Skeletal muscle tissue (tissue), 4 donors: ENCODE results near the gene CCDC91. TPM values are rescaled to one million over a fixed set of nuclear protein-coding genes. Genes with fewer than 3 reads are reported as not detected.
"Not testable (repeated sequence)": the region's sequence is repeated elsewhere in the genome, so short reads cannot be mapped to it uniquely, and the experiment has no call there.

Experiments
- H3K27ac ChIP-seq: one replicate; pipeline ENCODE4 v1.7.0; 2013; ENCODE audit warnings: mild to moderate bottlenecking, low read depth, low read length, inconsistent platforms
- H3K27me3 ChIP-seq, 3 donors: one replicate each; pipeline ENCODE4 v1.7.0; 2013; ENCODE audit warnings: low read length in 3 of 3; ENCODE audit not compliant: control insufficient read depth in 3 of 3, insufficient read depth in 3 of 3
- H3K36me3 ChIP-seq, 3 donors: one replicate each; pipeline ENCODE4 v1.7.0; 2013; ENCODE audit warnings: low read length in 3 of 3; ENCODE audit not compliant: control insufficient read depth in 3 of 3, insufficient read depth in 3 of 3
- H3K4me1 ChIP-seq, 3 donors: one replicate each; pipeline ENCODE4 v1.7.0; 2013; ENCODE audit warnings: low read length in 3 of 3, mild to moderate bottlenecking in 3 of 3; ENCODE audit not compliant: control insufficient read depth in 3 of 3, insufficient read depth in 3 of 3
- H3K4me3 ChIP-seq, 3 donors: one replicate each; pipeline ENCODE4 v1.7.0; 2013; ENCODE audit warnings: low read length in 3 of 3
- H3K9ac ChIP-seq, 3 donors: one replicate each; pipeline ENCODE4 v1.7.0; 2013; ENCODE audit warnings: low read length in 3 of 3, mild to moderate bottlenecking in 3 of 3, moderate library complexity in 2 of 3, low read depth in 1 of 3
- H3K9me3 ChIP-seq, 3 donors: one replicate each; pipeline ENCODE4 v1.7.0; 2013; ENCODE audit warnings: low read length in 3 of 3; ENCODE audit not compliant: control insufficient read depth in 3 of 3
- total RNA-seq: library from RNA; depleted of rRNA; stranded (reverse); fragments of >200 nt; gene quantifications from one replicate; pipeline ENCODE4 v1.2.3, GENCODE V29; 2014
- donor health status: Osteomylitis.

Gene CCDC91
- total RNA-seq, 1 donor from 2014 or later = 32.9 TPM

DNA sequence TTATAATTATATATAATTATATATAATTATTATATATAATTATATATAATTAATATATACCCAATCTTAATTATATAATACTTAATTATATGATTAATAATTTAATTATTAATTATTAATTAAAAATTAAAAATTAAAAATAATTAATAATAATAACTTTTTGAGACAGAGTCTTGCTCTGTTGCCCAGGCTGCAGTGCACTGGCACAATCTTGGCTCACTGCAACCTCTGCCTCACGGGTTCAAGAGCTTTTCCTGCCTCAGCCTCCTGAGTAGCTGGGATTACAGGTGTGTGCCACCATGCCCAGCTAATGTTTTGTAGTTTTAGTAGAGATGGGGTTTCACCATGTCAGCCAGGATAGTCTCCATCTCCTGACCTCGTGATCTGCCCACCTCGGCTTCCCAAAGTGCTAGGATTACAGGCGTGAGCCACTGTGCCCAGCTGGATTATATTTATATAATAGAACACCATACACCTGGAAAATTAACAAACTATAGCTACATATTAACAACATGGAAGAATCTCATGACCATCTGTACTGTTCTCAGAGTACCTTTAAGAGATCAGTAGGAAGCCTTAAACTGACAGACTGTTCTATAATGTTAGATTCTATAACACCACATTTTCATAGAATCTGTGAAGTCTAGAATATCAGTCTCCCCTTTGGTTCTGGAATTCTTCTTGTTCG lies 77.8 kb downstream of the CCDC91 start:
- H3K36me3 ChIP-seq, H3K4me3 ChIP-seq, H3K9me3 ChIP-seq, H3K27ac ChIP-seq, H3K27me3 ChIP-seq, H3K4me1 ChIP-seq, H3K9ac ChIP-seq: not testable (repeated sequence)

DNA sequence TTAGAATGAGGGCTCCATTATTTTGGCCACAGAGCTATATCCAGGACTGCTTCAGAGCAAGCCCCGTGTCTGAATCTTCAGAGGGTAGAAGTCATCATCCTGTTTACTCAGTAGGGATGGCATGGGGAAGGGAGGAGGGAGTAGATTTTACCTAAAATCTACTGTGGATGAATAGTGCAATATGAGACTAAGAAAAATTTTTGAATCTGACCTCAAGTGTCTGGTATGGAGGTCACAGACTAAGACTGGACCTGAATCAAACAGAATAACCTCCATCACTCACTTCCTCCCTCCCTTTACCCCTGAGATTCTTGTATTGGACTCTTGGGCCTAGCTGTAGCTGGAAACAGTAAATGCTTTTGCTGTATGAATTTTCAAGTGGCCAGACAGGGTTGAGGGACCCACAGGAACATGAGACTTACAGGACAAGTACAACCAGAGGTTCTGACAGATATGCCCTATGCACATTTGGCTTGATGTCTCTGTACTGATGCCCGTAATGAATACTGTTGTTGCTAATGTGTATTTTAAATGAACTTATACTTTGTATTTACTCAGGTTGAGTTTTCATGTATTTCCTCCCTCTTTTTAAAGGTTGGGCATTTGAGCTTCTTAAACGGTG lies 78.5 kb downstream of the CCDC91 start:
- Histone ChIP-seq H3K4me3 (no peak overlapping the region), H3K27me3 (no peaks in the 10 kb centered on the region), H3K27ac (no peak overlapping the region), H3K9ac (no peak overlapping the region), H3K4me1 (no peaks in the 10 kb centered on the region), H3K36me3 (no peaks in the 10 kb centered on the region), H3K9me3 (peaks cover 0 to 5% (median 3%) of the 10 kb centered on the region in 3 donors)

DNA sequence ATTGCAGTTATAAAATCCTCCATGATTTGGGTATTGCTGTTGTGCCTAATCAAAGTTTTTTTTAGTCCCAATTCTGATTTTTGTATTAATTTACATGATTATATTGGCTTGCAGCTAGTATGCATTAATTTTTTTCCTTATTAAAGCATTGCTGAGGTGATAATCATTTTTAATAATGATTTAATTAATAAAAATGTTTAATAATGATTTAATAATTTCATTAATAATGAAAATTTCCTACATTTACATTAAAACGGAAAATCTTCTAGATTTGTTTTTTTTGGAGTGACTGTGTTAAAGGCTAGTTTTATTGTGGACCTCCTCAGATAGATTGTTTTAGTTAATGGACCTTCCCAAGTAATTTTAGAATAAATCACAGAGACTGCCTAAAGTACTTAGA lies 79.6 kb downstream of the CCDC91 start:
- Histone ChIP-seq H3K36me3 (no peaks in the 10 kb centered on the region), H3K4me3 (no peak overlapping the region), H3K9ac (no peak overlapping the region), H3K9me3 (peaks cover 0 to 5% (median 3%) of the 10 kb centered on the region in 3 donors), H3K4me1 (no peaks in the 10 kb centered on the region), H3K27ac (no peak overlapping the region), H3K27me3 (no peaks in the 10 kb centered on the region)

DNA sequence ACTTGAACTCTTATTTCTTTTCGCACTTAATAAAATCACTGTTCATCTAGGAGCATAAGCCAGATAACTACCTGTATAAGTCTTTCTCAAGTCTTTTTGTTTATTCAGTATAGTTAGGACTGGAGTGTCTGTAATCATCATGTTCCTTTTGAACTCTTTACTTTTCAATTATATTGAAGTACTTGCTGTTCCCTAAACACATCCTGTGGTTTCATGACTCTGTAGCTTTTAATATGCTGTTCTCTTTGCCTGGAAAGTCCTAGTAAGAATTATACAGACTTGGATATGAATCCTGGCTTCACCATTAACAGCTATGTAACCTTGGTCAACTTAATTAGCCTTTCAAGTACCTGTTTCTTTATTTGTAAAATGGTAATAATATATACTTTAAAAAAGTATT lies 88.2 kb downstream of the CCDC91 start:
- no peaks in the 10 kb centered on the region for H3K36me3 ChIP-seq
- H3K27me3 ChIP-seq = no peaks in the 10 kb centered on the region
- no peak overlapping the region for H3K9ac ChIP-seq
- H3K9me3 ChIP-seq = no peaks in the 10 kb centered on the region
- H3K4me1 ChIP-seq = no peaks in the 10 kb centered on the region
- H3K27ac ChIP-seq = no peak overlapping the region
- H3K4me3 ChIP-seq = no peak overlapping the region

DNA sequence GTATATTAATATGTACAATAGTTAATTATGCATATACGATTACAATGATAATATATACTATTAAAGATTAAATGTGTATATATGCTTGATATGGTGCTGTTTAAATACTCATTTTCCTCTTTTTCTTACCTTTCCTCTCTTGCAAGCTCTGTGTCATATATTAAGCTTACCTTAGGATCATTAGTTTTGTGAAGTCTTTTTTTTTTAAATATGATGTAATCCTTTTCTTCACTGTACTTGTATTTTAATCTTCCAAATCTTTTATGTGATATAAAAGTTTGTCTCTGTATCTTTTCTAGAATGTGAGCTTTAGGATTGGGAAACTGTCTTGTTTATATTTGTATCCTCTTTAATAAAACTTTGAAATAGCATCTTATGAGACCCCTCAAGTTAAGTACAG lies 88.7 kb downstream of the CCDC91 start:
- Histone ChIP-seq H3K27me3 (no peaks in the 10 kb centered on the region), H3K4me3 (no peak overlapping the region), H3K4me1 (no peaks in the 10 kb centered on the region), H3K27ac (no peak overlapping the region), H3K36me3 (no peaks in the 10 kb centered on the region), H3K9me3 (no peaks in the 10 kb centered on the region), H3K9ac (no peak overlapping the region)

DNA sequence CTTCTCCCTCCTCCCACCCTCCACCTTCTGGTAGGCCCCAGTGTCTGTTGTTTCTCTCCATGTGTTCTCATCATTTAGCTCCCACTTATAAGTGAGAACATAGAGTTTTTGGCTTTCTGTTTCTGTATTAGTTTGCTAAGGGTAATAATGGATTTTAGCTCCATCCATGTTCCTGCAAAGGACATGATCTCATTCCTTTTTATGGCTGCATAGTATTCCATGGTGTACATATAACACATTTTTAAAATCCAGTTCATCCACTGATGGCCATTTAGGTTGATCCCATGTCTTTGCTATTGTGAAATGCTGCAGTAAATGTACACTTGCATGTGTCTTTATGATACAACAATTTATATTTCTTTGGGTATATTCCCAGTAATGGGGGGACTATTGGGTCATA lies 96.1 kb downstream of the CCDC91 start:
- Histone ChIP-seq H3K4me1 (no peaks in the 10 kb centered on the region), H3K36me3 (no peaks in the 10 kb centered on the region), H3K27me3 (no peaks in the 10 kb centered on the region), H3K9ac (no peak overlapping the region), H3K9me3 (peaks cover 0 to 3% (median 0%) of the 10 kb centered on the region in 3 donors), H3K4me3 (no peak overlapping the region), H3K27ac (no peak overlapping the region)

DNA sequence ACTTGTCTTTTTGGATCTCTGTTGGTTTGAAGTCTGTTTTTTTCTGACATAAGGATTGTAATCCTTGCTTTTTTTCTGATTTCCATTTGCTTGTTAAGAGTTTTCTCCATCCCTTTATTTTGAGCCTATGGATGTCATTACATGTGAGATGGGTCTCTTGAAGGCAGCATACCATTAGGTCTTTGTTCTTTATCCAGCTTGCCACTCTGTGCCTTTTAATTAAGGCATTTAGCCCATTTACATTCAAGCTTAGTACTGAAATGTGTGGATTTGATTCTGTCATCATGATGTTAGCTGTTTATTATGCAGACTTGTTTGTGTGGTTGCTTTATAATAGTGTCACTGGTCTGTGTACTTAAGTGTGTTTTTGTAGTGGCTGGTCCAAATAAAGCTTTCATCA lies 100.0 kb downstream of the CCDC91 start:
- H3K9me3 ChIP-seq = peaks cover 0 to 5% (median 0%) of the 10 kb centered on the region in 3 donors
- H3K36me3 ChIP-seq = no peaks in the 10 kb centered on the region

DNA sequence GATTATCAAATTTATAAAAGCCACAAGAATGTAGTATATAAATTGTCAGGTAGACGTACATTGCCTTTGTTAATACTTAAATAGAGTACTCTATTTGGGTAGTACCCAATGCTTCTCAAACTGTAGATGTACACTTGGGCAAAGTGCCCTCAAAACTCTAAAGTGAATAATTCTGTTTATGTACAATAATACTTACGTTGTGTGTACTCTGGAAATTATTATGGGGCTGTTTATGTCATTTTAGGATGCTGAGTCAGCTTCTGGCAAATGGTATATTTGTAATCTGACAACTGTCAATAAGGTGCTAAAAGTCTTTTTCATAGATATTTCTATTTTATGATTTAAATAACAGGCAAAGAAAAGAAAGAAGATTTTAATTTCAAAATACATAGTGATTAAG lies 102.4 kb downstream of the CCDC91 start:
- Histone ChIP-seq H3K4me3 (no peak overlapping the region), H3K36me3 (no peaks in the 10 kb centered on the region), H3K27ac (no peak overlapping the region), H3K9ac (no peak overlapping the region), H3K27me3 (no peaks in the 10 kb centered on the region), H3K9me3 (peaks cover 0 to 5% (median 0%) of the 10 kb centered on the region in 3 donors), H3K4me1 (no peaks in the 10 kb centered on the region)

More for the DNA sequence above, 100.0 kb downstream of the CCDC91 start:
- H3K27ac ChIP-seq = no peak overlapping the region
- H3K4me3 ChIP-seq = no peak overlapping the region
- no peak overlapping the region for H3K9ac ChIP-seq
- no peaks in the 10 kb centered on the region for H3K4me1 ChIP-seq
- no peaks in the 10 kb centered on the region for H3K27me3 ChIP-seq

DNA sequence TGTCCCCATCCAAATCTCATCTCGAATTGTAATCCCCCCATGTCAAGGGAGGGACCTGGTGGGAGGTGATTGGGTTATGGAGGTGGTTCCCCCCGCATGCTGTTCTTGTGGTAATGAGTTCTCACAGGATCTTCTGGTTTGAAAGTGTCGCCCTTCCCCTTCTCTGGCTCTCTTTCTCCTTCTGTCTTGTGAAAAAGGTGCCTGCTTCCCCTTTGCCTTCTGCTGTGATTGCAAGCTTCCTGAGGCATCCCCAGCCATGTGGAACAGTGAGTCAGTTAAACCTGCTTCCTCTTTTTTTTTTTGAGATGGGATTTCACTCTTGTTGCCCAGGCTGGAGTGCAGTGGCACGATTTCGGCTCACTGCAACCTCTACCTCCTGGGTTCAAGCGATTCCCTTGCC lies 104.0 kb downstream of the CCDC91 start:
- no peaks in the 10 kb centered on the region for H3K4me1 ChIP-seq
- H3K27me3 ChIP-seq = no peaks in the 10 kb centered on the region
- H3K9ac ChIP-seq = no peak overlapping the region
- peaks cover 0 to 5% (median 0%) of the 10 kb centered on the region in 3 donors for H3K9me3 ChIP-seq
- no peak overlapping the region for H3K4me3 ChIP-seq
- no peaks in the 10 kb centered on the region for H3K36me3 ChIP-seq
- H3K27ac ChIP-seq = no peak overlapping the region

DNA sequence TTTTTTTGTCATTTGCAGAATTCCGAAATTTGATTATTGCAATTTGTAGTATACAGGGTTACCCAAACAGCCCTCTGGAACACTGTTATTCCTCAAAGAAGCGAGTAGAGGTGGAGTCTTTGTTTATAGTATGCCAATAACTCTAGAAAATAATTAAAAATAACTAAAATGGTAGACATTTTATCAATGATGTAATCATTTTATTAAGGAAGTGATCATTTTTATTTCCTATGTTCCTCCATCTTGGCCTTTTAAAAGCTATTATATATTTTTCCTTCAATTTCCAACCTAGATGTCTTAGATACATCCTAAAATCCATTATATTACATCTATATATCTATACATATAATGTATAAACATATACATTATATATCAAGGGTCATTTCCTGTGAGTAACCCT lies 106.0 kb downstream of the CCDC91 start:
- no peaks in the 10 kb centered on the region for H3K4me1 ChIP-seq
- no peak overlapping the region for H3K27ac ChIP-seq
- H3K36me3 ChIP-seq = no peaks in the 10 kb centered on the region
- no peak overlapping the region for H3K4me3 ChIP-seq
- no peaks in the 10 kb centered on the region for H3K27me3 ChIP-seq
- H3K9me3 ChIP-seq = peaks cover 0 to 2% (median 0%) of the 10 kb centered on the region in 3 donors
- H3K9ac ChIP-seq = no peak overlapping the region
